Cortex of kidney (tissue), 1 donor: ENCODE data around the gene CCNYL1.
"Not testable (repeated sequence)": the region's sequence is repeated elsewhere in the genome, so short reads cannot be mapped to it uniquely, and the experiment has no call there.

Experiments
- DNase-seq: peaks from one replicate; lab custom pipeline; 2025; lab: John Stamatoyannopoulos, UW

Gene CCNYL1

DNA sequence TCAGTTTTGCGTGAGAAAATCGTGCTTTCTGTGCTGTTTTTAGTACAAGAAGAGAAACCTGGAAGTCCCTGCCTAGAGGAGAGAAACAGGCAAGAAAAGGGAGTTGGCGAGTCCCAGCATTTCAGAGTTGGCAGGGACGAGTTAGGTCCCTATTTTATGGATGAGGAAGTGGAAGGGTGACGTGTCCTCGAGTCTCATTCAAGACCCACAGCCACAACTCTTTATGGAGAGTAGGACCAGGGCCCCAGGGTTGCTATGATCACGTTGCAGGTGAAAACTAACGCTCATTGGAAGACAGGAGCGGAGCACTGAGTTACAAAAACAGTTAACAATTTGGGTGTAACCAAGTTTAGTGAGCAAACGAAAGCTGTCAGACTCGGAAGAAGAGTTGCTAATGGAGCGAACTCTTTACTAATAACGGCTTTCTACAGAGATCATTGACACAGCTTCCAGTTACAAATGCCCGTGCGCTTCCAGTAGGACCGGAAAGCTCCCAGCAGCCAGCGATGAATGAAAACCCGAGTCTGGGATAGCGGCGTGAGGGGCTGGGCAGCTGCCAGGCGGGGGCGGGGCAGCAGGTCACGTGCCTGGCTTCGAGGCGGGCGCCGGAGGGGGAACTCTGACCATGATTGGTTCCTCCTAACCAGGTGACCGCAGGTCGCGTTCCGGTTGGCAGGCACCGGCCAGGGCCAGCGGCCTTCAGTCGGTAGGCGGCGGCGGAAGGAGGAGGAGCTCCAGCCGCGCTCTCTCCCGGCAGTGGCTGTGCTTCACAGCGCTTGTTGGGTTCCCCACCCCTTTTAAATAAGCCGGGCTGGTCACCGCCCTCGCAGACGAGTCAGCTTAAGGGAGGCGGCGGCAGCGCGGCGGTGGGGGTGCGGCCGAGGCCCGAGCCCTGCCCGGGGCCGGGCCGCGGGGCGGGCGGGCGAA, at the start of gene CCNYL1:
TSS of gene CCNYL1 (plus strand) at position 827 of the 927 bp plus-strand sequence. CDS start 257 bp downstream, outside the sequence.
- DNase-seq, result peak; percentile 92

DNA sequence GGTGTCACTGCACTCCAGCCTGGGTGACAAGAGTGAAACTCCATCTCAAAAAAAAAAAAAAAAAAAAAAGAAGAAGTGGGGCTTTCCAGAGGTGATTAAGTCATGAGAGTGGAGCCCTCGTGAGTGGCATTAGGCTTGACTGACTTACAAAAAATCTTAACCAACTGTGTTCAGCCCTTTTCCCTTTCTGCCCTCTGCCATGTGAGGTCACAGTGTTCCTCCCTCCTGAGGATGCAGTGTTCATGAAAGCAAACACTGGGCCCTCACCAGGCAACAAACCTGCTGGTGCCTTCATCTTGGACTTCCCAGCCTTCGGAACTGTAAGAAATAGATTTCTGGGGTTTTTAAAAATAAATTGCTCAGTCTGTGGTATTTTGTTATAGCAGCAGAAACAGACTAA, 49.2 kb upstream of the CCNYL1 start:
- DNase-seq, result no peak

DNA sequence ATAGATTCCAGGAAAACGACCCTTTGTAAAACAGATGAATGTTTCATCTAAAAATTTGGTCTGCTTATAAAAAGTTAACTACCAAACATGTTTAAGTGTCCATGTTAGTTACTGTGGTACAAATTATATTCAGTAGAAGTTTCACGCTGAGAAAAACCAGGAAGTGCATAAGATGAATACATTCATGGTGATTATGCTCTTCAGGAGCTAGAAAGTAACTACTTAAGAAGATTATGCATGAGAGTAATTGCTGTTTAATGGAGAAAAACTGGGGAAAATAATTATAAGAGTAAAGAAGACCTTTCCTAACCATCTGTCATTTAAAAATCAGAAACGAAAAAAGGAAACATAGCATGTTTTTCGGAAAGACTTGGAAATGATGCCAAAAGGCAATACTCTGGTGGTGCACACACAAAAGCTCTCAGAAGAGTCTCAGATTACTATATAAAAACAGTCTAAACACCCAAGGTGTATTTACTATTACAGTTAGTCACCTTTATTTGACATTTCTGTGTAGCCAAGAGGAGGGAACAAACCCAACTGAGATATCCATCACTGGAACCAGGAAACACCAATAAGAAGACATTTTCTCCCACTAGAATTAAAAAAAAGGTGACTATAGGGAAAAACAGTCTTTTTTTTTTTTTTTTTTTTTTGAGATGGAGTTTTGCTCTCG, 47.4 kb upstream of the CCNYL1 start:
- no peak for DNase-seq

DNA sequence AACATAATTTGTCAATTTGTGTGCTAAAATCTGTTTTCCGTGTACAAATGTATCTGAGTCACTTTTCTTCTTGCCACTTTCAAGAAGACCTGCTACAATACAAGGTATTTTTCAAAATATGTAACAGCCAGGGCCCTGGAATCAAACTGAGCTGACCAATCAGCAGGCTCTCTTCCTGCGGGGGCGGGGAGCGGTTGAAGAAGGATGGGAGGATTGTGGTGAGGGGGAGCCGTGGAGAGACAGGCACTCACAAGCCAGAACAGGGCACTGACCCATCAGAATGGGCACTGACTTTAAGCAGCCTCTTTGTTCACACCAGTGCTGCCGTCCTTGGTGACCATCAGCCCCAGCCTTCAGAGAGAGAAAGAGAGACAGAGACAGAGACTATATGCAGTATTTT, 40.6 kb upstream of the CCNYL1 start:
- DNase-seq, result no peak

DNA sequence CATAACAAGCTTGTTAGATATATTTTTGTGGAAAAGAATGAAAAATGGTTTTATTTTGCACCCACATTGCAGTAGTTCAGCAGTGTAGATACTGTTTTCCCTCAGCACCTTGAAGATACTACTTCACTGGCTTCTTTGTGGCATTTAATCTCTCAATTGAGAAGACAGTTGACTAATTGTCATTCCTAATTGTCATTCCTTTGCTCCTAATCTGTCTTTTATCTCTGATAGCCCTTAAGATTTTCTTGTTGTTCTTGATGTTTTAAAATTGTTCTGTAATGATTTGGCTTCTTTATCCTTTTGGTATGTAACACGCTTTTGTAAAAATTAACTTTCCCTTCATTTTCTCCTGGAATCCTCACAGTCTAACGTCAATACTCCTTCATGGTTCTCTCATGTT, 38.0 kb upstream of the CCNYL1 start:
- no peak for DNase-seq

DNA sequence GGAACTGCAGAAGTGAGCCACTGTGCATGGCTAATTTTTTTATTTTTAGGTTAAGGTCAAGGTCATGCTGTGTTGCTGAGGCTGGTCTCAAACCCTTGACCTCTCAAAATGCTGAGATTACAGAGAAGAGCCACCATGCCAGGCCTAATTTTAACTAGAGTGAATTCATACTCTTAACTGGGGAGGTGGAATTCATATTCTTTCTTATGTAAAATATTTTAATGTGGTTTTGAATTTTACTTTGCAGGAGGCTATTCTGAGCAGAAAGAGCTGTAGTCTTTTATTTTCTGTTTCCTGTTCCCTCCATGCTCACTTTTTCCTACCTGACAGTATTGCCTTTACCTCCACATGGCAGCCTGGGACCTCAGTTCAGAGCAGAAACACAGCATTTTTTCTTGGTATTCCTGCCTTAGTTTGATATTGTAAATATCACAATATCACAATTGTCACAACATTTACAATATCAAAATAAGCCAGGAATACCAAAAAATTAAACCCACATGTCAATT, 37.1 kb upstream of the CCNYL1 start:
- no peak for DNase-seq

DNA sequence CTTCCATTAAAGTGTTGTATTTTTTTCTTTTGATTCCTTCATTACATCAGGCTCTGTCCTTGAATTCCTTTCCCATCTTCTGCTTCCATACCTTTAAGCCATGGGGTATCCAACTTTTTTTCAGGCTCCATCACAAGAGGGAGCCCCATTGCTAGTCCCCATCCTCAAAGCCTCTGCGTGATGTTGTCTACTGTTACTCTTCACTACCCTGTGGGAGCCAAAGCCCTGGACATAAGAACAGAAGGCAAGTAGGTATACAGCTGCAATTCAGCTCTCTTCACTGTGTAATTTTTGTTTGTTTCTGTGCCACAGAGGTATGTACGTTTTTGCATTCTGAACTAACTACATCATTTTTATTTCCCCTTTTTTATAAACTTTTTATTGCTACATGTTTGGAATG, 36.6 kb upstream of the CCNYL1 start:
- DNase-seq, result no peak

DNA sequence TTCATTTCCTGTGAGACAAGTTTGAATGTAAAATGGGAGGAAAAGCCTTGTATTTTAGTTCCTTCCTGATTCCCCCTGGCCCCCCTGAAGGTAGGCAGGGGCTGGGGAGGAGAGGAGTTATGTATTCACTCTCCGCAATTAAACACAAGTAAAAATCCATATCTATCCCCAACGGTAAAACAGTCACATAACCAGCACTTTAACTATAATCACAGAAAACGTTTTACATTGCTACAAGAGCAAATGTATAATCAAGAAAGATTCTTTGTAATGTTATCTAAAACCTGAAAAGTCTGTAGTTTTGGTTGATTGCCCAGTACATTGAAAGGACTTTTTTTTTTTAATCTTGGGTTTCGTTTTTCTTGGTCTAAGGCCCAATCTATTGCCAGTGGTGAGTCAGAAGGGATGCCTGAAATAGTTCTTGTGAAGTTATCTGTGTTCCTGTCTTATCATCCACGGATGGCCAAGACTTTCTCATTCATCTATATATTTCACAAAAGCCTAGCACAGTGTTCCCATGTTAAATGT, 34.5 kb upstream of the CCNYL1 start:
- DNase-seq, result no peak

DNA sequence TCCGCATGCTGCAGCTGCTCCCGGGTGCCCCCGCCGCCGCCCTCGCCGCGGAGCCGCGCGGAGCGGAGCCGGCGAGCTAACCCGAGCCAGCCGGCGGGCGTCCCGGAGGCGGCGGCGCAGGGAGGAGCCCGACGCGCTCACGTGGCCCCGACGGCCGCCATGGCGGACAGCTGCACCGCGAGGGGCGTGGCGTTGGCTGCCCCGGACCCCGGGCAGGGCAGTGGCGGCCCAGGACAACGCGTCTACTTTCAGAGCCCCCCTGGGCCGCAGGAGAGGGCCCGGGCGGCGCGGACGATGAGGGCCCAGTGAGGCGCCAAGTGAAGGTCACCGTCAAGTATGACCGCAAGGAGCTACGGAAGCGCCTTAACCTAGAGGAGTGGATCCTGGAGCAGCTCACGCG, 30.0 kb upstream of the CCNYL1 start:
- no peak for DNase-seq

DNA sequence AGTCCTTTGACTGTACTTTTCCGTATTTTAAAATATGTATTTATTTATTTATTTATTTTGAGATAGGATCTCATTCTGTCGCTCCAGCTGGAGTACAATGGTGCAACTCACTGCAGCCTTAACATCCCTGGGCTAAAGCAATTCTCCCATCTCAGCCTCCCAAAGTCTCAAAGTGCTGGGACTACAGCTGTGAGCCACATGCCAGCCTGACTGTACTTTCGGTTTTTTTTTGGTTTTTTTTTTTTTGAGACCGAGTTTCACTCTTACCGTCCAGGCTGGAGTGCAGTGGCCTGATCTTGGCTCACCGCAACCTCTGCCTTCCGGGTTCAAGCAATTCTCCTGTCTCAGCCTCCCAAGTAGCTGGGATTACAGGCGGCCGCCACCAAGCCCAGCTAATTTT, 28.9 kb upstream of the CCNYL1 start:
- DNase-seq, result no peak

DNA sequence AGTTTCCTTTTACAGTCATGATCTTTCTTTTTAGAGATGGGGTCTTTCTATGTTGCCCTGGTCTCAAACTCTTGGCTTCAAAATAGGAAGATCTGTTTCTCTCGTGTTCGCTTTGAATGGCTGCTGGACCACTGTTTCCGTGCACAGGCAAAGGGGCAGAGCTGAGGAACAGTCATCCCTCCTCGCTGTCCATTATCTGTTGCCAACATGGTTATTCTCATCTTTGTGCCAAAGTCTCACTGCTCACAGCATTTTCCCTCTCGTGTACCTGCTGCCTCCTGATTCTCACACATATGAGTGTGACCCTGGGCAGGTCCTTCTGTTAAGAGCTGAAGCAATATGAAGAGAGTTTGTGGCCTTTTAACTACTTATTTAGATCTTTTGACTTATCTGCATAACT, 28.0 kb upstream of the CCNYL1 start:
- no peak for DNase-seq

DNA sequence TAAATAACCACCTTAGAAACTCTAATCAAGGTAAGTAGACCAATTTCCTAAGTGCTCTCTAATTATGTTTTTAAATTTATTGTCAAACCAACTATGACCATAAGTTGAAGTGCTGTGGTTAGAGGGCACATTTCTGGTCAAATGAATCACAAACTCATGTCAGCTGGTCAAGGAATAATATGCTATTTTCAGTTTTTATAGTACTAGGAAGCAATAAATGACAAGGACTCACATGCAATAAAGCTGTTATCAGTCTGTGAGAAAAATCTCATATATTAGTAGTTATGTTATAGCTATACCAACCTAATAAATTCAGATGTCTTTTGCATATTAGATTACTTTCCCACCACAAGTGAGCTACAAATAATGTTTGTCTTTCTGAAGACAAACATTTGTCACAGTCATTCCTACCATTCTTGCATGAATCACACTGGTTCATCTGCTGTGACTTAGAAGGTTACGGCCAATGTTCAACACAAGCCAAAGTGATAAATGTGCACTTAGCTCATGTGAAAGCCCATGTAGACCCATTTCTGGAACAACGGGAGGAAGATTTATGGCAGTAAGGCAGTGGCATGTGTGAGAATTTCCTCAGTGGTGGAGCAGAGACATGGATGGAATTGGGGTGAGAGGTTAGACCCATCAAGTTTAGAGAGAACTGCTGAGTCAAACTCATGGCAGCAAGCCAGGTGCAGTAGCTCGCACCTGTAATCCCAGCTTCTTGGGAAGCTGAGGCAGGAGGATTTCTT, 27.4 kb upstream of the CCNYL1 start:
- no peak for DNase-seq

DNA sequence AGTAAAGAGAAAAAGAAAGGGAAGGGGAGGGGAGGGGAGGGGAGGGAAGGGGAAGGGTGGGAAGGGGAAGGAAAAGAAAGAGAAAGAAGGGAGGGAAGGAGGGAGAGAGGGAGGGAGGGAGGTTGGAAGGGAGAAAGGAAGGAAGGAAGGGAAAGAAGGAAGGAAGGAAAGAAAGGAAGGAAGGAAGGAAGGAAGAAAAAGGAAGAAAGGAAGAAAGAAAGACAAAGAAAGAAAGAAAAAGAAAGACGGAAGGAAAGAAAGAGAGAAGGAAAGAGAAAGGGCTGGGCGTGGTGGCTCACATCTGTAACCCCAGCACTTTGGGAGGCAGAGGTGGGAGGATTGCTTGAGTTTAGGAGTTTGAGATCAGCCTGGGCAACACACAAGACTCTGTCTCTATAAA, 24.6 kb upstream of the CCNYL1 start:
- no peak for DNase-seq

DNA sequence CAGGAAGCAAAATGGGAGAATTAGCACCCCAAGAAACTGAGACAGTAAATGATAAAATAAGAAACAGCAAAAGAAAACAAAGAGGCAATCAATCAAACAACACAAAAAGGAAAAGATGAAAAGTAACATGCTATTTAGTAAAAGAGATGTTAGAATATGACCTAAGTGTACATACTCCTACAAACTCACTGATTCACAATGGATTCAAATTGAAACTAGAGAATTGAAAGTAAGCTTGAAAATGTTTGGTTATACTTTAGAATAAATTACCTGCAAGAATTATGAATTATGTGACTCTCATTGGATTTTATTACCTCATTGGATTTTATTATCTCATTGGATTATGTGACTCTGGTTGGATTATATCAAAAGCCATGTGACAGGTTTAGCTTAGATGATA, 22.8 kb upstream of the CCNYL1 start:
- no peak for DNase-seq

DNA sequence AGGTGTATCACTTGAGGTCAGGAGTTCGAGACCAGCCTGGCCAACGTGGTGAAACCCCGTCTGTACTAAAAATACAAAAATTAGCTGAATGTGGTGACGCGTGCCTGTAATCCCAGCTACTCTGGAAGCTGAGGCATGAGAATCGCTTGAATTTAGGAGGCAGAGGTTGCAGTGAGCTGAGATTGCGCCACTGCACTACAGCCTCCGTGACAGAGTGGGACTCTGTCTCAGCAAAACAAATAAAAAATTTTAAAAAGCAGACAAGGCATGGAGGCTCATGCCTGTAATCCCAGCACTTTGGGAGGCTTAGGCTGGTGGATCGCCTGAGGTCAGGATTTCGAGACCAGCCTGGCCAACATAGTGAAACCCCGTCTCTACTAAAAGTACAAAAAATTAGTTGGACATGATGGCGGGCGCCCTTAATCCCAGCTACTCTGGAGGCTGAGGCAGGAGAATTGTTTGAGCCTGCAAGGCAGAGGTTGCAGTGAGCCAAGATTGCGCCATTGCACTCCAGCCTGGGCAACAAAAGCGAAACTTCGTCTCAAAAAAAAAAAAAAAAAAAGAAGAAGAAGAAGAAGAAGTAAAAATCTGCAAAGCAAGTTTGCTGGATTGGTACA, 20.5 kb upstream of the CCNYL1 start:
- not testable (repeated sequence) for DNase-seq

DNA sequence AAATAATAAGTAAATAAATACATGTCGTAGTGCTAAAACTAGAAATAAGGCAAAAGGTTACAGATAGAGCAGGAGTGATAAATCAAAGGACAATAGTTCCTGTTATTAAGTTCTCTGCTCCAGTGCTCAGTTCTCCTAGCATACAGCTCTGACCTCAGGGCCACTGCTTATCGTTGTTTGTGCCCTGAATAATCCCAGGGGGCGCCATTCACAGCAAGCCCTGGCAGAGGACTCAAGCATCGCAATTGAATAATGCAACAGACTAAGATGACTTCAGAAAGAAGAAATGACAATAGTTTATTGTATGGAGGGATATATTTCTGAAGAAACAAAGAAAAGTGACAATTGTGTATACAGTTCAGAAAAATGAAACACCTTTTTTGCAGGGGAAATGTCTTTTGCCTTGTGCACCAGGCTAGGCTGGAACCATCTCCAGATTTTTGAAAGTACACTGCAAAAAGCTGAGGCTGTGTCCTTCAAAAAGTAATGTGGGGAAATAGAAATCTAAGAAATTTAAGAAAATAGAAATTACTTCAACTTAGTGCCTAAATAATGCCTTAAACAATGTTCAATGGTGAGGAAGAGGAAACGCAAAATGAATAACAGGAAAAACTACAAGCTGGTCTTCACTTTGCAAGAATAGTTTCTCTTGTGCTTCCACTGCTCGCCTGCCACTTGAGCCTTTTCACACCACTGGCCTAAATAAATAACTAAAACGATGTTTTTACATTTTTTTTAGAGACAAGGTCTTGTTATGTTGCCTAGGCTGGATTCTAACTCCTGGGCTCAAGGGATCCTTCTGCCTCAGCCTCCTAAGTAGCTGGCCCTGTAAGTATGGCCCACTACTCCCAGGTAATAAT, 19.0 kb upstream of the CCNYL1 start:
- DNase-seq, result no peak

DNA sequence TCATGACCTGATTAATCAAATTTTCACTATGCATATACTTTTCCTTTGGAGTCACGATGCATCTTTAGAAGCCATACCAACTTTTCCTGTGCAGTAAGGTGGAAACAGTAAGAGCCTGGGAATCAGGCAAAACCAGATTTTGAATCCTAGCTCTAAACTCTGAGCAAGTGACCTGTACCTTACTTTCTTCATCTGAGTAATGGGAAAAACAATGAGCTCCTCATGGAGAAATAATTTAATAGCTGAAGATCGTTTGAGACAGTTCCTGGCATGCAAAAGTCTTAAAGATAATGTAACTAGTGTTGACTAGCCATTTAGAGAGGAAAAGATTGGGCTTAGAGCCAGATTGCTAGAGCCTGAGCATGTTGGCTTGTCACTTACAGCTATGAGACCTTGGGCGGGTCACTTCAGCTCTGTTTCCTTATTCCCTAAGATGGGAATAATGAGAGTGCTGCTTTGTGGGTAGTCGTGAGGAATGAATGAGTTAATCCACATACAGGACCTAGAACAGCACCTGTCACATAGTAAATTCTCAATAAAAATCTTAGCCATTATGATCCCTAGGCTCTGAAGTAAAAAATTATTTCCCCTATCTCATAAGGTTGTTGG, 17.7 kb upstream of the CCNYL1 start:
- DNase-seq, result no peak

DNA sequence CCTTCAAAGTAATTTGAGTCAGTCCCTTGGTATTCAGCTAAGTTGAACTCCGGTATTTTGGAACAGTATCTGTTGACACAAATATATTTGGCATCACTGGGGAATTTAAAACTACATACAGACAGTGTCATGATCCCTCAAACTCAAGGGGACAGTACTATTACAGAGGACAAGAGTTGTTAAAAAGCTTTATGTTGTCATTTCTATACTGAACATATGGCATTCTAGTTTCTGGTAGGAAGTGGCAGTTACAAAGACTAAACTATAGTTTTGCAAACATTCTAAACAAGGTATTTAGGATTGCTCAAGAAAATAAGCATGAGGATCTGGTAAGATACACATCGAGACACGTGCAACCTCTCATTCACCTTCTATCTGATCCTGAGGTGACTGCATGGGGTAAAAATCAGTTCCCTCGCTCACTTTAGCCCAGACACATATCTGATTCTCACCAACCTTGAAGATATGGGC, 16.6 kb upstream of the CCNYL1 start:
- DNase-seq, result no peak

DNA sequence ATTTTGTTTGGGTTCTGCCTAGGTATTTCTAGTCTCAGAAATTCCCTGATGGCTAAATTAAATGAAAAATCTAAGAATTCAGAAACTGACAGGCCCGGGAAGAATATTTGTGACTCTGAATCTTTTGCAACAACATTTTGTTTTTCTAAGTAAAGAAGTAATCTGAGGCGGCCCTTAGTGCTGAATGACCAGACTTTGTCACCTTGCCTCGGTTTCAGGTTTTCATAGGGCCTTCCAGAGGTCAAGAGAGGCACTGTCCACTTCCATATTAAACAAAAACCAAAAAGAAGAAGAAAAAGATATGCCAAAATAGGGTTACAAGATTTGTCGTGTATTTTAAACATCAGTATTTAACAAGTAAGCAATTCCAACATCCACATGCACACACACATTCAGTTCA, 16.1 kb upstream of the CCNYL1 start:
- DNase-seq, result no peak

DNA sequence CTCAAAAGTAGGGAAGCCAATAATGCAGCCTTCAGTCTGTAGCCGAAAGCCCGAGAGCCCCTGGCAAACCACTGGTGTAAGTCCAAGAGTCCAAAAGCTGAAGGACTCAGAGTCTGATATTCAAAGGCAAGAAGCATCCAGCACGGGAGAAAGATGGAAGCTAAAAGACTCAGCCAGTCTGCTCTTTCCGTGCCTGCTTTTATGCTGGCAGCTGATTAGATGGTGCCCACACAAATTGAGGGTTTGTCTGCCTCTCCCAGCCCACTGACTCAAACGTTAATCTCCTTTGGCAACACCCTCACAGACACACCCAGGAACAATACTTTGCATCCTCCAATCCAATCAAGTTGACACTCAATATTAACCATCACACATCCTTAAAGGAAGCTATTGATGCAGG, 14.5 kb upstream of the CCNYL1 start:
- DNase-seq, result not testable (repeated sequence)
